ENCODE results near the gene ADAT3. TPM values are rescaled to one million over a fixed set of nuclear protein-coding genes. Genes with fewer than 3 reads are reported as not detected.
"Not testable (repeated sequence)": the region's sequence is repeated elsewhere in the genome, so short reads cannot be mapped to it uniquely, and the experiment has no call there.

Gene ADAT3
- total RNA-seq, 1 experiment from 2014 or later, result 12.6 TPM

DNA sequence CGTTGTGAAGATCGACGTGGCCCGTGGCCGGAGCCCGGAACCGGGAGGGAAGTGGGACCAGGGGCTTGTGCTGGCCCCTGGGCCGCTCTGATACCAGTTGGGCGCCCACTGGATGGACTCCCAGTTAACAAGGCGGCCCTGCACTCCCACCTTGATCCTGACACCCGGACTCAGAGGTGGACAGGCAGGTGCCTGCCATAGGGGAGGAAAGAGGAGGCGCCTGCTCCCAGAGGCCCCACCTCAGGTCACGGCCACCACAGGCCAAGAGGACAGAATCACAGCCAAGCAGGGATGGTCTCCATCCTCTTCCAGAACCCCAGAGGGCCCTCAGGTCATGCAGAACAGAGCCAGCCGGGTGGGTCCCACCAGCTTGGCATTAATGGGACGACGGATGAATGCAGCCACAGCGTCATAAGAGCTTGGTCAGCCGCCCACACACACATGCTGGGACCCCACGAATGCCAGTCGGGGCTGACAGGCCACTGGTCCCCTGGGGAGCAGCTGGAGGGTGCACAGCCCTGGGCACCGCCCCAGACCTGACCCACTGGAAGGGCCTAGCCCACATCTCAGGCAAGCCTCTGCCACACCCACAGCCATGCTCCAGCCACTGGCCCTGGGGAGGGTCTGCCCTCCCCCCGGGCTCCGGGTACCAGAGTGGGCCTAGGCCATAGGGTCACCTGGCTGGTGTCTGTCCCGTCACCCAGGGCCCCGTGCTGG, 32.2 kb upstream of the ADAT3 start:
- H3K36me3 ChIP-seq (ENCODE audit: control insufficient read depth, insufficient read depth, low read length), result no peaks in the 10 kb centered on the region; the same call in 1 of the 2 replicates
- Mint-ChIP-seq H3K27ac (ENCODE audit: unreplicated experiment) (no peak overlapping the region), H3K4me3 (ENCODE audit: unreplicated experiment) (no peak overlapping the region), H3K9me3 (ENCODE audit: unreplicated experiment) (no peaks in the 10 kb centered on the region), H3K4me1 (ENCODE audit: low read depth, unreplicated experiment) (peaks cover 8% of the 10 kb centered on the region), H3K27me3 (ENCODE audit: insufficient read depth, unreplicated experiment) (no peaks in the 10 kb centered on the region), H3K36me3 (ENCODE audit: insufficient read depth, unreplicated experiment) (peaks cover 30% of the 10 kb centered on the region)
- DNase-seq, result no peak
- CTCF ChIA-PET, result no interaction called here
- H3K27me3 ChIP-seq (replicated peaks; ENCODE audit: control insufficient read depth, insufficient read depth, low read length), result no peaks in the 10 kb centered on the region
- H3K4me1 ChIP-seq, result peaks cover 15% of the 10 kb centered on the region
- H3K4me3 ChIP-seq (ENCODE audit: low read depth, low read length), result no peak overlapping the region
- TF ChIP-seq, protein P1, sequence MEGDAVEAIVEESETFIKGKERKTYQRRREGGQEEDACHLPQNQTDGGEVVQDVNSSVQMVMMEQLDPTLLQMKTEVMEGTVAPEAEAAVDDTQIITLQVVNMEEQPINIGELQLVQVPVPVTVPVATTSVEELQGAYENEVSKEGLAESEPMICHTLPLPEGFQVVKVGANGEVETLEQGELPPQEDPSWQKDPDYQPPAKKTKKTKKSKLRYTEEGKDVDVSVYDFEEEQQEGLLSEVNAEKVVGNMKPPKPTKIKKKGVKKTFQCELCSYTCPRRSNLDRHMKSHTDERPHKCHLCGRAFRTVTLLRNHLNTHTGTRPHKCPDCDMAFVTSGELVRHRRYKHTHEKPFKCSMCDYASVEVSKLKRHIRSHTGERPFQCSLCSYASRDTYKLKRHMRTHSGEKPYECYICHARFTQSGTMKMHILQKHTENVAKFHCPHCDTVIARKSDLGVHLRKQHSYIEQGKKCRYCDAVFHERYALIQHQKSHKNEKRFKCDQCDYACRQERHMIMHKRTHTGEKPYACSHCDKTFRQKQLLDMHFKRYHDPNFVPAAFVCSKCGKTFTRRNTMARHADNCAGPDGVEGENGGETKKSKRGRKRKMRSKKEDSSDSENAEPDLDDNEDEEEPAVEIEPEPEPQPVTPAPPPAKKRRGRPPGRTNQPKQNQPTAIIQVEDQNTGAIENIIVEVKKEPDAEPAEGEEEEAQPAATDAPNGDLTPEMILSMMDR (IDR thresholded peaks at IDR 0.05; ENCODE audit: insufficient read depth in 1 of 2, low read depth in 1 of 2, low read length in 1 of 2, severe bottlenecking in 1 of 2, unreplicated experiment in 1 of 2), result no peak
- POLR2A ChIA-PET, result no interaction called here
- H3K9me3 ChIP-seq, result no peaks in the 10 kb centered on the region
- intact Hi-C loops (cut with micrococcal nuclease; ENCODE audit: unreplicated experiment), result no loop called here
- no TSS peak for BruUV-seq (replicated peaks)

DNA sequence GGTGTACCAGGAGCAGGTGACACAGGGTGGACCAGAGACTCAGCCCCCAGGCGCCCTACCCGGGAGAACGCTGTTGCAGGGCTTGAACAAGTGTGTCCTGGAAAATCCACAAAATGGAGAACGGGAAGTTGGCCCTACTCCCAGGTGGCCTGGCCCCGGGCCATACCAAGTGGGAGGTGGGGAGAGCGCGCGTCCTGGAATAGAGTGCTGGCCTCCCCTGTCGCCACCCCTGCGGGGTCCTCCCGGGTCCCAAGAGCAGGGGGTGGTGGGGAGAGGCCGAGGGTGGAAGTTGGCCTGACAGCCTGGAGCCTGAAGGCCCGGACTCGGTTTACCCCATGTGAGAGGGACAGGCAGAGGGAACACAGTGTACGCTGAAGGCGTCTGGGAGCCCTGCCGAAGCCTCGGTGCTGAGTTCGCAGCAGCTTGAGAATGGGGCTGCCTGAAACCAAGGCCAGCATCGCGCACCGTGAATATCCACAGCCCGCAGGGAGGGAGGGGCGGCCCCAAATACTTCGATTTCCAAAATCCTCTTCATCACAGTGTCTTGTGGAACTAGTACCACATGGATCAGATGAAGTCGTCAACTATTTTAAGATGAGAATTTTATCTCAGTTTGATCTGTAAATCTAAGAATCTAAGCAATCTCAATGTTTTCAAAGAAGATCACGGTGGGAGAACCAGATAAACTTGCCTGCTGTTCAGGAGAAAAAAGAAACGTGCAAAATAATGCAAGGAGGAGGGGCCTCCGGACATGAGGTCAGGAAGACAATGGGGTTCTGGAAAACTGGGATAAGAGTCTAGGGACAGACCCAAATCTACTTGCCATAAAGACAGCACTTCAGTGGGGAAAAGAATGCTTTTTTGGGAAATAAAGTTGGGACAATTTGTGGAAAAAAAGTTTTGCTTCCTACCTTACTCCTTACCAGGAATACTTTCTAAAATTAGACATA, 31.4 kb upstream of the ADAT3 start:
- no peaks in the 10 kb centered on the region for H3K27me3 Mint-ChIP-seq (ENCODE audit: insufficient read depth, unreplicated experiment)
- POLR2A ChIA-PET, result no interaction called here
- CTCF ChIA-PET, result interaction anchor here (0.6 kb wide), 1 partner anchor 13 kb away, joined by 3 read pairs; no protein-coding TSS in a partner anchor
- no peak overlapping the region for H3K27ac Mint-ChIP-seq (ENCODE audit: unreplicated experiment)
- TF ChIP-seq, protein P1 (IDR thresholded peaks at IDR 0.05; ENCODE audit: insufficient read depth in 1 of 2, low read depth in 1 of 2, low read length in 1 of 2, severe bottlenecking in 1 of 2, unreplicated experiment in 1 of 2), result no peak
- no peak overlapping the region for H3K4me3 ChIP-seq (ENCODE audit: low read depth, low read length)
- H3K9me3 Mint-ChIP-seq (ENCODE audit: unreplicated experiment), result no peaks in the 10 kb centered on the region
- peak overlapping the region; percentile 91 for H3K4me3 Mint-ChIP-seq (ENCODE audit: unreplicated experiment)
- no peak for DNase-seq
- H3K36me3 Mint-ChIP-seq (ENCODE audit: insufficient read depth, unreplicated experiment), result peaks cover 26% of the 10 kb centered on the region
- no peaks in the 10 kb centered on the region for H3K9me3 ChIP-seq
- no TSS peak for BruUV-seq (replicated peaks)
- no peaks in the 10 kb centered on the region; the same call in 1 of the 2 replicates for H3K36me3 ChIP-seq (ENCODE audit: control insufficient read depth, insufficient read depth, low read length)
- H3K4me1 ChIP-seq, result peaks cover 15% of the 10 kb centered on the region
- peaks cover 8% of the 10 kb centered on the region for H3K4me1 Mint-ChIP-seq (ENCODE audit: low read depth, unreplicated experiment)
- intact Hi-C loops (cut with micrococcal nuclease; ENCODE audit: unreplicated experiment), result no loop called here
- H3K27me3 ChIP-seq (replicated peaks; ENCODE audit: control insufficient read depth, insufficient read depth, low read length), result no peaks in the 10 kb centered on the region

DNA sequence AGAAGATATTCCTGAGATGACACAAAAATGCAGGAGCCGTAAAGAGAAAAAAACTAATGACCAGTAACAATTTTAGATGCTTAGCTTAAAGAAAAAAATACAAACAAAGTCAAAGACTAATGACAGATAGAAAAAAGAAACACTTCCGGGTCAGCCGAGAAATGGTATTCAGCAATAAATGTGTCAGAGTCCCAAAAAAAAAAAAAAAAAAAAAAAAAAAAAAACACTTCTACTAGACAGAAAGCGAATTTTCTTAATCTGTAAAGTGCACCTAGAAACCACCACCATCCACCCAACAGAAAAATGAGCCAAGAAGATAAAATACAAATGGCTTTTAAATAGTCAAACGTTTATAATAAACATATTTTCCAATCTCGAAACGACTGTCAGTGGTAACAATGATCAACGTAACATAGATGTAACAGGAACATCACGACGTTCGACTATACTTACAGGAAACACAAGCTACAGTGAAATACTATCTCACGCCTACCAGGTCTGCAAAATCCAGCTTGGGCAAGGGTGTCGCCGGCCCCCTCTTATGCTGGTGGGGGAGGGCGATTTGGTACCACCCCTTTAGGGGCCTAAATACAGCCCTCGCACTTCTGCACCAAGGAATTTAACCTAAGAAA, 30.5 kb upstream of the ADAT3 start:
- peaks cover 15% of the 10 kb centered on the region for H3K4me1 ChIP-seq

DNA sequence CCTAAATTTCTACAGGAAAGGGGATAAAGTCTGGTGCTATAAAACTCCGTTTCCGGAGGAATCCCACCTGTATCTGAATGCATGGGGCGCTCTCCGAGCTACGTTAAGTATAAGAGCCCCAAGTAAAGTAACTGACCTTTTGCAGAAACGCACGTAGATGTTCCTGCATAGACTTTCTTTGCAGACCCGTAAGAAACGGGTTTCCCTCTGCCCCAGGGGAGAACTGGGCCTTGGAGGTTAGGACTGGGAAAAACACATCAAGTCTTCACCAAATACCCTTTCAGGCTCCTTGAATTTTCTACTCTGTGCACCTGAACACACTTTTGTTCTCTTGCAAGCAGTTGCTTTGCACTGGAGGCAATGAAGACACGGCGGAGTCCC, 29.9 kb upstream of the ADAT3 start:
- intact Hi-C loops (cut with micrococcal nuclease; ENCODE audit: unreplicated experiment); H3K27me3 Mint-ChIP-seq (ENCODE audit: insufficient read depth, unreplicated experiment); H3K4me1 Mint-ChIP-seq (ENCODE audit: low read depth, unreplicated experiment); H3K9me3 ChIP-seq; BruUV-seq (replicated peaks); H3K9me3 Mint-ChIP-seq (ENCODE audit: unreplicated experiment); H3K27me3 ChIP-seq (replicated peaks; ENCODE audit: control insufficient read depth, insufficient read depth, low read length); DNase-seq; H3K36me3 ChIP-seq (ENCODE audit: control insufficient read depth, insufficient read depth, low read length): not testable (repeated sequence)
- Mint-ChIP-seq H3K27ac (ENCODE audit: unreplicated experiment) (peak overlapping the region; percentile 87), H3K36me3 (ENCODE audit: insufficient read depth, unreplicated experiment) (peaks cover 26% of the 10 kb centered on the region), H3K4me3 (ENCODE audit: unreplicated experiment) (peak overlapping the region; percentile 91)
- peak overlapping the region; percentile 100 for H3K4me3 ChIP-seq (ENCODE audit: low read depth, low read length)
- ChIA-PET POLR2A (interaction anchor here (0.6 to 0.9 kb wide), 3 partner anchors 10 to 73 kb away, joined by 3 to 12 read pairs (median 4); partner anchors contain the start of gene ABHD17A), CTCF (interaction anchor here (1.2 kb wide), 1 partner anchor 11 kb away, joined by 5 read pairs; no protein-coding TSS in a partner anchor)
- peaks cover 15% of the 10 kb centered on the region for H3K4me1 ChIP-seq

More for the DNA sequence above, 30.5 kb upstream of the ADAT3 start:
- Histone ChIP-seq H3K9me3 (no peaks in the 10 kb centered on the region), H3K4me3 (ENCODE audit: low read depth, low read length) (peak overlapping the region; percentile 100), H3K36me3 (ENCODE audit: control insufficient read depth, insufficient read depth, low read length) (no peaks in the 10 kb centered on the region; the same call in 1 of the 2 replicates), H3K27me3 (replicated peaks; ENCODE audit: control insufficient read depth, insufficient read depth, low read length) (no peaks in the 10 kb centered on the region)
- no peak for DNase-seq
- TF ChIP-seq, protein P1 (IDR thresholded peaks at IDR 0.05; ENCODE audit: insufficient read depth in 1 of 2, low read depth in 1 of 2, low read length in 1 of 2, severe bottlenecking in 1 of 2, unreplicated experiment in 1 of 2), result no peak
- peak overlapping the region; percentile 91 for H3K4me3 Mint-ChIP-seq (ENCODE audit: unreplicated experiment)
- ChIA-PET POLR2A (interaction anchor here (0.6 to 0.9 kb wide), 3 partner anchors 10 to 74 kb away, joined by 3 to 12 read pairs (median 4); partner anchors contain the start of gene ABHD17A), CTCF (interaction anchor here (0.6 to 1.2 kb wide), 2 partner anchors 10 to 14 kb away, joined by 3 to 5 read pairs; no protein-coding TSS in a partner anchor)
- H3K4me1 Mint-ChIP-seq (ENCODE audit: low read depth, unreplicated experiment), result peaks cover 8% of the 10 kb centered on the region
- intact Hi-C loops (cut with micrococcal nuclease; ENCODE audit: unreplicated experiment), result no loop called here
- BruUV-seq (replicated peaks), result no TSS peak
- no peaks in the 10 kb centered on the region for H3K9me3 Mint-ChIP-seq (ENCODE audit: unreplicated experiment)
- H3K27me3 Mint-ChIP-seq (ENCODE audit: insufficient read depth, unreplicated experiment), result no peaks in the 10 kb centered on the region
- H3K27ac Mint-ChIP-seq (ENCODE audit: unreplicated experiment), result peak overlapping the region; percentile 87
- H3K36me3 Mint-ChIP-seq (ENCODE audit: insufficient read depth, unreplicated experiment), result peaks cover 26% of the 10 kb centered on the region

Measured in Caco-2 (cell line).